Measurements from ENCODE around the gene SMARCA2. TPM values are rescaled to one million over a fixed set of nuclear protein-coding genes. Genes with fewer than 3 reads are reported as not detected.

The SMARCA2 gene
- total and polyA plus RNA-seq, 10 of the 15 experiments (the other 5 are each of a cell fraction or from before 2014, with no cell fraction given), result 100 to 392 (median 204) TPM

DNA sequence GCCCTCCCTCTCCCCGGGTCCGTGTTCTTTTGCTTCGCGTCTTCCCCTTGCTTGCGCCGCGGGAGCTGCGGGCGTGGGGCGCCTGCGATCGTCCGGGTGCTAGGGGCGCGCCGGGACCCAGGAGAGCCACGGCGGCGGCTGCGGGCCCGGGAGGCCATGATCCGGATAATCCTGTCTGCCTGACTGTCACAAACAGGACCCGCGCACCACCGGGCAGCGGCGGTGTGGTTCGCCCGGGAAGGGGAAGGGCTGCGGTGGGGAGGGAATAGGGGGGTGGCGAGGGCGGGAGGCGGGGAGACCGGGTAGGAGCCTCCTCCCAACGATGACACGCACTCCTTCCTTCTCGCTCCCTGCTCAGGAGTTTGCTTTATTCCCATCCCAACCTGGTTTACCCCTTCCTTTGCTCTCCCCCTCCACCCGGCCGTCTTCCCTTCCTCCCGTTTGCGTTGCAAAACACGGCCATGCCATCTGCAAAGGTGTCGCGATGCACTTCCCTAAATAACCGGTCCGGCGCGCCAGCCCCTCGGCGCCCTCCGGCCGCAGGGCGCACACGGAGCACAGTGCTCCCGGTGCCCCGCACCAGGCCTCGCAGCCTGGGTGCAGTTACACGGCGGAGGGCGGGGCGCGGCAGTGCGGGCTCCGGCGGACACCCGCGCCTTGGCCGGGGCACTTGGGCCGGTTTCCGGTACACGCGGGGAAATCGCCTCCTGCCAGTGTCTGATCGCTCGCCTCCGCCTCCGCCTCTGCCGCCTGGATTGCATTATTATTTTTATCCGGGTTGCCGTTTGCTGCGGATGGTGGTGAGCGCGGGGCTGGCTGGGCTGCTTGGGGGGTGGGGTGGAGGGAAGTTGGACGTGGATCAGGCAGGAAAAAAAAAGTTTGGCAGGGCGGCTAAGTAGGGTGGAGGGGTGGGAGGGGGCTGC, 1.5 kb downstream of the SMARCA2 start (continued):
- no peak for TF ChIP-seq KAT2A (conservative IDR thresholded peaks at IDR 0.05; ENCODE audit: control insufficient read depth, low read depth, low read length)
- TF ChIP-seq POLR2AphosphoS2 (IDR thresholded peaks at IDR 0.05; ENCODE audit: low read depth, low read length), result 0 out of 2 replicates have a peak, but pooled peaks have one; percentile 62
- TF ChIP-seq MYB (IDR thresholded peaks at IDR 0.05; ENCODE audit: borderline replicate concordance, low read depth, low read length), result no peak
- TF ChIP-seq ZZZ3 (IDR thresholded peaks at IDR 0.05; ENCODE audit: control insufficient read depth, insufficient read length, low read depth), result no peak
- TF ChIP-seq FOXM1 (IDR thresholded peaks at IDR 0.05; ENCODE audit: low read depth, low read length), result no peak
- TF ChIP-seq LARP7 (IDR thresholded peaks at IDR 0.05), result peak; percentile 57
- TF ChIP-seq RUNX3 (IDR thresholded peaks at IDR 0.05; ENCODE audit: low read length), result peak; percentile 48; the same call in 1 of the 2 replicates
- TF ChIP-seq, protein P1, sequence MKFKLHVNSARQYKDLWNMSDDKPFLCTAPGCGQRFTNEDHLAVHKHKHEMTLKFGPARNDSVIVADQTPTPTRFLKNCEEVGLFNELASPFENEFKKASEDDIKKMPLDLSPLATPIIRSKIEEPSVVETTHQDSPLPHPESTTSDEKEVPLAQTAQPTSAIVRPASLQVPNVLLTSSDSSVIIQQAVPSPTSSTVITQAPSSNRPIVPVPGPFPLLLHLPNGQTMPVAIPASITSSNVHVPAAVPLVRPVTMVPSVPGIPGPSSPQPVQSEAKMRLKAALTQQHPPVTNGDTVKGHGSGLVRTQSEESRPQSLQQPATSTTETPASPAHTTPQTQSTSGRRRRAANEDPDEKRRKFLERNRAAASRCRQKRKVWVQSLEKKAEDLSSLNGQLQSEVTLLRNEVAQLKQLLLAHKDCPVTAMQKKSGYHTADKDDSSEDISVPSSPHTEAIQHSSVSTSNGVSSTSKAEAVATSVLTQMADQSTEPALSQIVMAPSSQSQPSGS (IDR thresholded peaks at IDR 0.05; ENCODE audit: low read length), result no peak
- peak; percentile 12; the same call in 1 of the 2 replicates for TF ChIP-seq CHD1 (IDR thresholded peaks at IDR 0.05; ENCODE audit: low read depth, low read length)
- no peak for TF ChIP-seq FOXK2 (IDR thresholded peaks at IDR 0.05)
- no peak for TF ChIP-seq ZBED1 (IDR thresholded peaks at IDR 0.05; ENCODE audit: borderline replicate concordance)
- TF ChIP-seq EED (IDR thresholded peaks at IDR 0.05; ENCODE audit: low read depth), result peak; percentile 59
- TF ChIP-seq ZSCAN29 (IDR thresholded peaks at IDR 0.05), result peak; percentile 63; the same call in 1 of the 2 replicates
- TF ChIP-seq IKZF1 (conservative IDR thresholded peaks at IDR 0.05), result peak; percentile 45
- TF ChIP-seq NFYB (IDR thresholded peaks at IDR 0.05; ENCODE audit: insufficient read depth, low read depth, low read length), result no peak
- TF ChIP-seq SMAD1 (IDR thresholded peaks at IDR 0.05; ENCODE audit: low read depth, partially characterized antibody), result no peak
- TF ChIP-seq, protein P2, sequence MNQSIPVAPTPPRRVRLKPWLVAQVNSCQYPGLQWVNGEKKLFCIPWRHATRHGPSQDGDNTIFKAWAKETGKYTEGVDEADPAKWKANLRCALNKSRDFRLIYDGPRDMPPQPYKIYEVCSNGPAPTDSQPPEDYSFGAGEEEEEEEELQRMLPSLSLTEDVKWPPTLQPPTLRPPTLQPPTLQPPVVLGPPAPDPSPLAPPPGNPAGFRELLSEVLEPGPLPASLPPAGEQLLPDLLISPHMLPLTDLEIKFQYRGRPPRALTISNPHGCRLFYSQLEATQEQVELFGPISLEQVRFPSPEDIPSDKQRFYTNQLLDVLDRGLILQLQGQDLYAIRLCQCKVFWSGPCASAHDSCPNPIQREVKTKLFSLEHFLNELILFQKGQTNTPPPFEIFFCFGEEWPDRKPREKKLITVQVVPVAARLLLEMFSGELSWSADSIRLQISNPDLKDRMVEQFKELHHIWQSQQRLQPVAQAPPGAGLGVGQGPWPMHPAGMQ (IDR thresholded peaks at IDR 0.05; ENCODE audit: borderline replicate concordance), result no peak
- TF ChIP-seq, protein P3, sequence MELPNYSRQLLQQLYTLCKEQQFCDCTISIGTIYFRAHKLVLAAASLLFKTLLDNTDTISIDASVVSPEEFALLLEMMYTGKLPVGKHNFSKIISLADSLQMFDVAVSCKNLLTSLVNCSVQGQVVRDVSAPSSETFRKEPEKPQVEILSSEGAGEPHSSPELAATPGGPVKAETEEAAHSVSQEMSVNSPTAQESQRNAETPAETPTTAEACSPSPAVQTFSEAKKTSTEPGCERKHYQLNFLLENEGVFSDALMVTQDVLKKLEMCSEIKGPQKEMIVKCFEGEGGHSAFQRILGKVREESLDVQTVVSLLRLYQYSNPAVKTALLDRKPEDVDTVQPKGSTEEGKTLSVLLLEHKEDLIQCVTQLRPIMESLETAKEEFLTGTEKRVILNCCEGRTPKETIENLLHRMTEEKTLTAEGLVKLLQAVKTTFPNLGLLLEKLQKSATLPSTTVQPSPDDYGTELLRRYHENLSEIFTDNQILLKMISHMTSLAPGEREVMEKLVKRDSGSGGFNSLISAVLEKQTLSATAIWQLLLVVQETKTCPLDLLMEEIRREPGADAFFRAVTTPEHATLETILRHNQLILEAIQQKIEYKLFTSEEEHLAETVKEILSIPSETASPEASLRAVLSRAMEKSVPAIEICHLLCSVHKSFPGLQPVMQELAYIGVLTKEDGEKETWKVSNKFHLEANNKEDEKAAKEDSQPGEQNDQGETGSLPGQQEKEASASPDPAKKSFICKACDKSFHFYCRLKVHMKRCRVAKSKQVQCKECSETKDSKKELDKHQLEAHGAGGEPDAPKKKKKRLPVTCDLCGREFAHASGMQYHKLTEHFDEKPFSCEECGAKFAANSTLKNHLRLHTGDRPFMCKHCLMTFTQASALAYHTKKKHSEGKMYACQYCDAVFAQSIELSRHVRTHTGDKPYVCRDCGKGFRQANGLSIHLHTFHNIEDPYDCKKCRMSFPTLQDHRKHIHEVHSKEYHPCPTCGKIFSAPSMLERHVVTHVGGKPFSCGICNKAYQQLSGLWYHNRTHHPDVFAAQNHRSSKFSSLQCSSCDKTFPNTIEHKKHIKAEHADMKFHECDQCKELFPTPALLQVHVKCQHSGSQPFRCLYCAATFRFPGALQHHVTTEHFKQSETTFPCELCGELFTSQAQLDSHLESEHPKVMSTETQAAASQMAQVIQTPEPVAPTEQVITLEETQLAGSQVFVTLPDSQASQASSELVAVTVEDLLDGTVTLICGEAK (IDR thresholded peaks at IDR 0.05; ENCODE audit: borderline replicate concordance), result no peak
- peak; percentile 60 for TF ChIP-seq POLR2AphosphoS5 (IDR thresholded peaks at IDR 0.05; ENCODE audit: low read length)
- TF ChIP-seq SUZ12 (IDR thresholded peaks at IDR 0.05; ENCODE audit: unreplicated experiment), result no peak
- peak; percentile 40; the same call in 1 of the 2 replicates for TF ChIP-seq ZNF217 (IDR thresholded peaks at IDR 0.05)
- TF ChIP-seq WRNIP1 (IDR thresholded peaks at IDR 0.05; ENCODE audit: borderline replicate concordance, low read depth, low read length), result no peak
- TF ChIP-seq FOS (IDR thresholded peaks at IDR 0.05; ENCODE audit: borderline replicate concordance, extremely low read depth, insufficient read length), result no peak
- TF ChIP-seq BACH1 (IDR thresholded peaks at IDR 0.05; ENCODE audit: borderline replicate concordance), result peak; percentile 83
- no peak for TF ChIP-seq STAT1 (conservative IDR thresholded peaks at IDR 0.05)

All from GM12878 (cell line).